Activated B cell treated with CpG ODN at 0.5 μM for 24 hours (primary cell): Measurements from ENCODE around the gene PCDHA3. TPM values are rescaled to one million over a fixed set of nuclear protein-coding genes. Genes with fewer than 3 reads are reported as not detected.

Source experiments
- total RNA-seq: library from RNA; stranded (reverse); gene quantifications from 2 replicates; pipeline ENCODE4 v1.2.3, GENCODE V29; 2022

PCDHA3 gene
- total RNA-seq, 1 donor from 2014 or later, result not detected

Other genes with a start within 250 kb of the PCDHA3 start
- 41.1 and 41.8 TPM in 2 replicates for gene SRA1, start 243.6 kb upstream of the PCDHA3 start, total RNA-seq
- gene APBB3, start 236.5 kb upstream of the PCDHA3 start, total RNA-seq, result 36.0 and 37.5 TPM in 2 replicates
- gene SLC35A4, start 236.2 kb upstream of the PCDHA3 start, total RNA-seq, result 76.0 and 77.9 TPM in 2 replicates
- gene CD14, start 167.9 kb upstream of the PCDHA3 start, total RNA-seq, result 0.54 and 1.2 TPM in 2 replicates
- 20.1 and 23.3 TPM in 2 replicates for gene TMCO6, start 161.6 kb upstream of the PCDHA3 start, total RNA-seq
- gene NDUFA2, start 153.4 kb upstream of the PCDHA3 start, total RNA-seq, result 52.2 and 63.6 TPM in 2 replicates
- 104 and 114 TPM in 2 replicates for gene IK, start 153.2 kb upstream of the PCDHA3 start, total RNA-seq
- gene WDR55, start 136.2 kb upstream of the PCDHA3 start, total RNA-seq, result 33.8 and 36.9 TPM in 2 replicates
- gene DND1, start 127.5 kb upstream of the PCDHA3 start, total RNA-seq, result 2.6 and 3.4 TPM in 2 replicates
- gene HARS1, start 109.7 kb upstream of the PCDHA3 start, total RNA-seq, result 78.2 and 84.0 TPM in 2 replicates
- gene HARS2, start 109.6 kb upstream of the PCDHA3 start, total RNA-seq, result 45.7 and 48.5 TPM in 2 replicates
- 67.8 and 70.2 TPM in 2 replicates for gene ZMAT2, start 100.6 kb upstream of the PCDHA3 start, total RNA-seq
- gene PCDHA1, start 14.9 kb upstream of the PCDHA3 start, total RNA-seq, result not detected in 2 replicates
- not detected in 2 replicates for gene PCDHA2, start 6.2 kb upstream of the PCDHA3 start, total RNA-seq
- not detected in 2 replicates for gene PCDHA4, start 6.0 kb downstream of the PCDHA3 start, total RNA-seq
- not detected in 2 replicates for gene PCDHA5, start 20.6 kb downstream of the PCDHA3 start, total RNA-seq
- not detected in 2 replicates for gene PCDHA6, start 26.9 kb downstream of the PCDHA3 start, total RNA-seq
- gene PCDHA7, start 33.2 kb downstream of the PCDHA3 start, total RNA-seq, result not detected in 2 replicates
- gene PCDHA8, start 40.1 kb downstream of the PCDHA3 start, total RNA-seq, result not detected in 2 replicates
- not detected in 2 replicates for gene PCDHA9, start 47.3 kb downstream of the PCDHA3 start, total RNA-seq
- 0.07 TPM in 1 of 2 replicates, not detected in the other for gene PCDHA10, start 54.8 kb downstream of the PCDHA3 start, total RNA-seq
- not detected in 2 replicates for gene PCDHA11, start 67.9 kb downstream of the PCDHA3 start, total RNA-seq
- gene PCDHA12, start 74.3 kb downstream of the PCDHA3 start, total RNA-seq, result not detected in 2 replicates
- gene PCDHA13, start 81.1 kb downstream of the PCDHA3 start, total RNA-seq, result not detected in 2 replicates
- gene PCDHAC1, start 125.2 kb downstream of the PCDHA3 start, total RNA-seq, result not detected in 2 replicates
- gene PCDHAC2, start 165.4 kb downstream of the PCDHA3 start, total RNA-seq, result not detected in 2 replicates